ENCODE results near the gene VWA1.

DNA sequence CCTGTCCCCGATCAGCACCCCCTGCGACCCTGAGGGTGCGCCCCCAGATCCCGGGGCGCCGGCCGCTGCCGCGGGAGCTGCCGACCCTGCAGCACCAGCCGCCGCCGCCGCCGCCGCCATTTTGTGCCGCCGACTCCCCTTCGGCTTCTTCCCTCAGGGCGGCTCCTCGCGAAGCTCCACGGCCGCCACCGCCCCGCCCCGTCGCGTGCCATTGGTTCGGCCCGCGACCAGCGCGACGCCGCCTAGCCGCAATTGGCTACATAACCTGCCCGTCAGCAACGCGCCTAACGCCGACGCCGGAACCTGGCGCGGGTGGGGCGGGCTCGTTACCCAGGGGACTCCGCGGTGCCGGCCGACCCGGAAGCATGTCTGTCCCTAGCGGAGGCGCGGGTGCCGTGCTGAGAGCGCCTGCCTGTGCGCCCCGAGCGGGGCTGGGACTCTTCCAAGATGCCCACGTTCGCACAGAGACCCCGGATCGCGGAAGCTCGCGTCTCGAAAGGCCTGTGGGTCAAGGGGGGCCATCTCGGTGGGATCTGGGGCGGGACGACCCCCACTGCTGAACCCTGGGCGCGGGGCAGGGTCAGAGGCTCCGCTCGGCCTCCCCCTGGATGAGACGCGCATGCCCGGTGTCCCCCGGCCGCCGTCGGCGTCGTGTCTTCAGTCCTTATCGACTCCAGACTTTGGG lies 36.2 kb upstream of the VWA1 start, which contains the start of gene CCNL2:
- TF ChIP-seq, protein P1, sequence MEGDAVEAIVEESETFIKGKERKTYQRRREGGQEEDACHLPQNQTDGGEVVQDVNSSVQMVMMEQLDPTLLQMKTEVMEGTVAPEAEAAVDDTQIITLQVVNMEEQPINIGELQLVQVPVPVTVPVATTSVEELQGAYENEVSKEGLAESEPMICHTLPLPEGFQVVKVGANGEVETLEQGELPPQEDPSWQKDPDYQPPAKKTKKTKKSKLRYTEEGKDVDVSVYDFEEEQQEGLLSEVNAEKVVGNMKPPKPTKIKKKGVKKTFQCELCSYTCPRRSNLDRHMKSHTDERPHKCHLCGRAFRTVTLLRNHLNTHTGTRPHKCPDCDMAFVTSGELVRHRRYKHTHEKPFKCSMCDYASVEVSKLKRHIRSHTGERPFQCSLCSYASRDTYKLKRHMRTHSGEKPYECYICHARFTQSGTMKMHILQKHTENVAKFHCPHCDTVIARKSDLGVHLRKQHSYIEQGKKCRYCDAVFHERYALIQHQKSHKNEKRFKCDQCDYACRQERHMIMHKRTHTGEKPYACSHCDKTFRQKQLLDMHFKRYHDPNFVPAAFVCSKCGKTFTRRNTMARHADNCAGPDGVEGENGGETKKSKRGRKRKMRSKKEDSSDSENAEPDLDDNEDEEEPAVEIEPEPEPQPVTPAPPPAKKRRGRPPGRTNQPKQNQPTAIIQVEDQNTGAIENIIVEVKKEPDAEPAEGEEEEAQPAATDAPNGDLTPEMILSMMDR (optimal IDR thresholded peaks at IDR 0.05 in 1 of 3, IDR thresholded peaks at IDR 0.05 in 1 of 3, conservative IDR thresholded peaks at IDR 0.05 in 1 of 3; ENCODE audit: extremely low read depth in 1 of 3, insufficient read depth in 2 of 3, low read length in 3 of 3) = peak; percentile 34 to 74 (median 39)
- TF ChIP-seq EZH2 (IDR thresholded peaks at IDR 0.05; ENCODE audit: low read length) = no peak
